Colonic mucosa (tissue), 4 donors: ENCODE measurements around the gene GALNT17. TPM values are rescaled to one million over a fixed set of nuclear protein-coding genes. Genes with fewer than 3 reads are reported as not detected.

Experiments used
- DNase-seq: peaks from one replicate; pipeline ENCODE4 v3.0.0-alpha.2; 2020
- H3K27ac ChIP-seq: fragments of 200-600 bp; one replicate; pipeline ENCODE4 v1.8.0; 2021
- H3K27me3 ChIP-seq: fragments of 200-600 bp; one replicate; pipeline ENCODE4 v1.8.0; 2021
- H3K36me3 ChIP-seq: fragments of 200-600 bp; one replicate; pipeline ENCODE4 v1.8.0; 2021
- H3K4me1 ChIP-seq: fragments of 200-600 bp; one replicate; pipeline ENCODE4 v1.8.0; 2021; ENCODE audit warnings: mild to moderate bottlenecking
- H3K4me3 ChIP-seq: fragments of 200-600 bp; one replicate; pipeline ENCODE4 v1.8.0; 2021
- H3K9ac ChIP-seq, 2 donors: one replicate each; pipeline ENCODE4 v1.7.0; 2013; ENCODE audit warnings: control low read depth in 2 of 2, low read depth in 2 of 2, low read length in 2 of 2
- H3K9me3 ChIP-seq: fragments of 200-600 bp; one replicate; pipeline ENCODE4 v1.8.0; 2021
- intact Hi-C: fragments of 100-400 bp; cut with DNase I; formaldehyde crosslinking; loops from one replicate; pipeline ENCODE4 v1.14.1; 2022
- total RNA-seq, 2 donors: library from RNA; stranded (reverse); fragmentation: NEBNext Ultra II Directional in 1 of 2; extraction: Animal tissue kit (Norgen Biotek cat#: 25700) in 1 of 2; gene quantifications; one replicate each; pipeline ENCODE4 v1.2.1, GENCODE V29; 2021
- TF ChIP-seq, protein P1 (sequence below): fragments of 200-600 bp; IDR thresholded peaks from one replicate; pipeline ENCODE4 v1.8.0; 2022; ENCODE audit warnings: antibody characterized with exemption, mild to moderate bottlenecking
- donor health status: healthy.
- donor health status: DM: no; HTN: no; CAD: no.
- donor health status: DM: no; HTN: no; CAD: no.

GALNT17 gene
- total RNA-seq, 2 donors from 2014 or later = 0.37 to 1.3 TPM

DNA sequence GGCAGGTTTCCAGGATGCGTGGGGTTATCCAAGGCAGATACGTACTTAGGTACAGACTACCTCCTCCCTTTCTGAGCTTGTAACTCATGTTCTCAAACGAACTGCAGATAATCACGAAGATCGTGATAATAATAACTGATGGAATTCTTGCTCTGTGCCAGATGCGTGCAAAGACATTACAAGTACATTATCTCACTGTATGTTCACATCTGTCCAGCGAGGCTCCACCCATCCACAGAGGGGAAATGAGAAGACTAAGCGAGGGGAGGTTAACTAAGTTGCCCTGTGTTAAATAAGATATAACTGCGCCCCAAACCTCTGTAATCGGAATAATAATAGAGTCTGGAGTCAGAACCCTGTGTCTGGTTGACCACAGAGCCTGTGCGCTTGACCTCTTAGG lies 1.9 kb downstream of the GALNT17 start:
- Histone ChIP-seq H3K4me1 (no peaks in the 10 kb centered on the region), H3K36me3 (no peaks in the 10 kb centered on the region), H3K9me3 (no peaks in the 10 kb centered on the region), H3K9ac (no peak overlapping the region), H3K27me3 (peaks cover 5% of the 10 kb centered on the region), H3K27ac (no peak overlapping the region), H3K4me3 (no peak overlapping the region)
- intact Hi-C loops = no loop called here
- TF ChIP-seq, protein P1, sequence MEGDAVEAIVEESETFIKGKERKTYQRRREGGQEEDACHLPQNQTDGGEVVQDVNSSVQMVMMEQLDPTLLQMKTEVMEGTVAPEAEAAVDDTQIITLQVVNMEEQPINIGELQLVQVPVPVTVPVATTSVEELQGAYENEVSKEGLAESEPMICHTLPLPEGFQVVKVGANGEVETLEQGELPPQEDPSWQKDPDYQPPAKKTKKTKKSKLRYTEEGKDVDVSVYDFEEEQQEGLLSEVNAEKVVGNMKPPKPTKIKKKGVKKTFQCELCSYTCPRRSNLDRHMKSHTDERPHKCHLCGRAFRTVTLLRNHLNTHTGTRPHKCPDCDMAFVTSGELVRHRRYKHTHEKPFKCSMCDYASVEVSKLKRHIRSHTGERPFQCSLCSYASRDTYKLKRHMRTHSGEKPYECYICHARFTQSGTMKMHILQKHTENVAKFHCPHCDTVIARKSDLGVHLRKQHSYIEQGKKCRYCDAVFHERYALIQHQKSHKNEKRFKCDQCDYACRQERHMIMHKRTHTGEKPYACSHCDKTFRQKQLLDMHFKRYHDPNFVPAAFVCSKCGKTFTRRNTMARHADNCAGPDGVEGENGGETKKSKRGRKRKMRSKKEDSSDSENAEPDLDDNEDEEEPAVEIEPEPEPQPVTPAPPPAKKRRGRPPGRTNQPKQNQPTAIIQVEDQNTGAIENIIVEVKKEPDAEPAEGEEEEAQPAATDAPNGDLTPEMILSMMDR = no peak
- DNase-seq = no peak

DNA sequence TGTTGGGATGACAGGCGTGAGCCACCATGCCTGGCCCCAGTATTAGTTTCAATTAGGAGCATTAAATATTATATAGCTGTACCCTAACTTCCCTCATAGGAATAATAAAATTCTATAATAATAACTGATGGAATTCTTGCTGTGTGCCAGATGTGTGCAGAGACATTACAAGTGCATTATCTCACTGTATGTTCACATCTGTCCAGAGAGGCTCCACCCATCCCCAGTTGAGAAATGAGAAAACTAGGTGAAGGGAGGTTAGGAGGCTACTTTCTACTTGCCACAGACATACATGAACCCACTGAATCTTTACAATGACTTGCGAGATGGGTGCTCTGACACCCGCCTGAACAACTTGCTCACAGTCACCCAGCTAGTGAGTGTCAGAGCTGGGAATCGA lies 3.2 kb downstream of the GALNT17 start:
- intact Hi-C loops = no loop called here
- Histone ChIP-seq H3K36me3 (no peaks in the 10 kb centered on the region), H3K9ac (no peak overlapping the region), H3K4me1 (no peaks in the 10 kb centered on the region), H3K9me3 (no peaks in the 10 kb centered on the region), H3K27ac (no peak overlapping the region), H3K4me3 (no peak overlapping the region), H3K27me3 (peaks cover 5% of the 10 kb centered on the region)
- TF ChIP-seq, protein P1 = no peak
- DNase-seq = no peak

- intact Hi-C loops = no loop called here
Observed at GRCh38 chr7:71135663-71136062, 3.7 kb downstream of the GALNT17 start.

DNA sequence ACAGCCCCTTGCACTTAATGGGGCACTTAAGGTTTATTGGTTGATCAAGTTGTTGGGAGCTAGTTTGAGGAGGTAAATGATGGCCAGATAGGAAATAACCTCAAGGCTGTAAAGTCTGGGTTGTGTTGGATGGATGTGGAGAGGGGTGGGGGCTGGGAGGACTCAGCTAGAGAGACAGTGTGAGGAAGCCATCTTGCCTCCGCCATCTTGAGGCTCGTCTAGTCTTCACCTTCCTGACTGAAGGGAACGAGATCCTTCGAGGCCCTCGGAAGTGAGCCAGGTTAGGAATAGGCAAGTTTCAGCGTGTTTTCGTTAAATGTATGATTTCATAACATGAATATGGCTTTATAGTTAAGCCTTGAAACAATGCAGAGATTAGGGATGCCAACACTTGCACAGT lies 5.5 kb downstream of the GALNT17 start:
- intact Hi-C loops = no loop called here

More at GRCh38 chr7:71135663-71136062, 3.7 kb downstream of the GALNT17 start:
- H3K36me3 ChIP-seq = no peaks in the 10 kb centered on the region
- DNase-seq = no peak
- no peaks in the 10 kb centered on the region for H3K4me1 ChIP-seq
- H3K9ac ChIP-seq = no peak overlapping the region
- no peaks in the 10 kb centered on the region for H3K9me3 ChIP-seq
- TF ChIP-seq, protein P1 = no peak
- H3K27me3 ChIP-seq = peaks cover 5% of the 10 kb centered on the region
- no peak overlapping the region for H3K27ac ChIP-seq
- H3K4me3 ChIP-seq = no peak overlapping the region

GRCh38 chr7:71140264-71140663 lies 8.3 kb downstream of the GALNT17 start:
- no peaks in the 10 kb centered on the region for H3K36me3 ChIP-seq
- no peaks in the 10 kb centered on the region for H3K4me1 ChIP-seq
- H3K27me3 ChIP-seq = no peaks in the 10 kb centered on the region
- H3K27ac ChIP-seq = no peak overlapping the region
- H3K9ac ChIP-seq = no peak overlapping the region
- no peak overlapping the region for H3K4me3 ChIP-seq
- intact Hi-C loops = no loop called here
- TF ChIP-seq, protein P1 = no peak
- H3K9me3 ChIP-seq = no peaks in the 10 kb centered on the region
- no peak for DNase-seq

More for the DNA sequence above, 5.5 kb downstream of the GALNT17 start:
- Histone ChIP-seq H3K4me3 (no peak overlapping the region), H3K27ac (no peak overlapping the region), H3K27me3 (peaks cover 5% of the 10 kb centered on the region), H3K4me1 (no peaks in the 10 kb centered on the region), H3K9me3 (no peaks in the 10 kb centered on the region), H3K9ac (no peak overlapping the region), H3K36me3 (no peaks in the 10 kb centered on the region)
- no peak for DNase-seq
- TF ChIP-seq, protein P1 = no peak

- no peak for DNase-seq
- Histone ChIP-seq H3K36me3 (no peaks in the 10 kb centered on the region), H3K27ac (no peak overlapping the region), H3K9ac (no peak overlapping the region), H3K27me3 (no peaks in the 10 kb centered on the region), H3K4me1 (no peaks in the 10 kb centered on the region), H3K4me3 (no peak overlapping the region), H3K9me3 (no peaks in the 10 kb centered on the region)
- TF ChIP-seq, protein P1 = no peak
- intact Hi-C loops = no loop called here
Observed at GRCh38 chr7:71144963-71145362, 13.0 kb downstream of the GALNT17 start.
